ENCODE data around the gene DYSF. TPM values are rescaled to one million over a fixed set of nuclear protein-coding genes. Genes with fewer than 3 reads are reported as not detected.

DYSF gene
- 10 to 100 TPM in 3 of 4 donors, 1 to 10 TPM in 1; 4.2 to 26.6 (median 16.2) TPM for total RNA-seq

DNA sequence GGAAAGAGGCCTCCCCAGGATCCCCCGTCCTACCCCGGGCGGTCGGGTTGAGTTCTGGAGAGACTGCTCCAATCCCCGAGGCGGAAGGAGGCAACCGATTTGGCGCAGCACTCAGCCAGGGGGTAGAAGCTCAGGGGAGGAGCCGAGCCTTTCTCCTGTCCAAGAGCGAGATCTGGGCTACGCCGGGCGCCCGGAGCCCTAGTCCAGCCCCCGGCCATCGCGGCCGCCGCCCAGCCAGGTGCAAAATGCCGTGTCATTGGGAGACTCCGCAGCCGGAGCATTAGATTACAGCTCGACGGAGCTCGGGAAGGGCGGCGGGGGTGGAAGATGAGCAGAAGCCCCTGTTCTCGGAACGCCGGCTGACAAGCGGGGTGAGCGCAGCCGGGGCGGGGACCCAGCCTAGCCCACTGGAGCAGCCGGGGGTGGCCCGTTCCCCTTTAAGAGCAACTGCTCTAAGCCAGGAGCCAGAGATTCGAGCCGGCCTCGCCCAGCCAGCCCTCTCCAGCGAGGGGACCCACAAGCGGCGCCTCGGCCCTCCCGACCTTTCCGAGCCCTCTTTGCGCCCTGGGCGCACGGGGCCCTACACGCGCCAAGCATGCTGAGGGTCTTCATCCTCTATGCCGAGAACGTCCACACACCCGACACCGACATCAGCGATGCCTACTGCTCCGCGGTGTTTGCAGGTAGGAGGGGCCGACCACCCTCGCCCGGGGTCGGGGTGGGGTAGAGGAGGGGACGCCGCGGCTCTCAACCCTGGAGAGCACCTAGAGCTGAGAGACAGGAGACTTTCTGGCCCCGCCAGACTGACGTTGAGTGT lies at the start of gene DYSF:
Gene DYSF (plus strand): TSS at position 158 of the 817 bp plus-strand sequence.
- TF ChIP-seq, protein P1, sequence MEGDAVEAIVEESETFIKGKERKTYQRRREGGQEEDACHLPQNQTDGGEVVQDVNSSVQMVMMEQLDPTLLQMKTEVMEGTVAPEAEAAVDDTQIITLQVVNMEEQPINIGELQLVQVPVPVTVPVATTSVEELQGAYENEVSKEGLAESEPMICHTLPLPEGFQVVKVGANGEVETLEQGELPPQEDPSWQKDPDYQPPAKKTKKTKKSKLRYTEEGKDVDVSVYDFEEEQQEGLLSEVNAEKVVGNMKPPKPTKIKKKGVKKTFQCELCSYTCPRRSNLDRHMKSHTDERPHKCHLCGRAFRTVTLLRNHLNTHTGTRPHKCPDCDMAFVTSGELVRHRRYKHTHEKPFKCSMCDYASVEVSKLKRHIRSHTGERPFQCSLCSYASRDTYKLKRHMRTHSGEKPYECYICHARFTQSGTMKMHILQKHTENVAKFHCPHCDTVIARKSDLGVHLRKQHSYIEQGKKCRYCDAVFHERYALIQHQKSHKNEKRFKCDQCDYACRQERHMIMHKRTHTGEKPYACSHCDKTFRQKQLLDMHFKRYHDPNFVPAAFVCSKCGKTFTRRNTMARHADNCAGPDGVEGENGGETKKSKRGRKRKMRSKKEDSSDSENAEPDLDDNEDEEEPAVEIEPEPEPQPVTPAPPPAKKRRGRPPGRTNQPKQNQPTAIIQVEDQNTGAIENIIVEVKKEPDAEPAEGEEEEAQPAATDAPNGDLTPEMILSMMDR (IDR thresholded peaks at IDR 0.05; ENCODE audit: low read depth): no peak

DNA sequence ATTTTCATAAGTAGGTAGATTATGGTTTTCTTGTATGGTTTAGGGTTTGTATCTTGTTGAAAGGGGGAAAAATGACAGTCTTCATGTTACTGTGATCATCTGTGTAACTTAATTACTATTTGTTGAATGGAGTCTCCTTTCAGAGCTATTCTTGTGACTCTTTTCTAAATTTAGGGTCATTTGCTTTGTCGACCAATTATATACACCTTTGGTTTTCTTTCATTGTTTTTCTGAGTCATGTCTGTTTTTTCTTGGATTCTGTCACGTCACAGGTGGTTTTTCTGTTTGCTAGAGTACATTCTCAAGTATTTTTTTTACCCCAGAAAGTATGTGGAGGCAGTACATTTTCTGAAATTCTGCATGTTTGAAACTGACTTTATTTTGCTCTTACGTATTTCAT lies 43.8 kb upstream of the DYSF start:
- TF ChIP-seq, protein P1 (IDR thresholded peaks at IDR 0.05; ENCODE audit: low read depth): no peak

DNA sequence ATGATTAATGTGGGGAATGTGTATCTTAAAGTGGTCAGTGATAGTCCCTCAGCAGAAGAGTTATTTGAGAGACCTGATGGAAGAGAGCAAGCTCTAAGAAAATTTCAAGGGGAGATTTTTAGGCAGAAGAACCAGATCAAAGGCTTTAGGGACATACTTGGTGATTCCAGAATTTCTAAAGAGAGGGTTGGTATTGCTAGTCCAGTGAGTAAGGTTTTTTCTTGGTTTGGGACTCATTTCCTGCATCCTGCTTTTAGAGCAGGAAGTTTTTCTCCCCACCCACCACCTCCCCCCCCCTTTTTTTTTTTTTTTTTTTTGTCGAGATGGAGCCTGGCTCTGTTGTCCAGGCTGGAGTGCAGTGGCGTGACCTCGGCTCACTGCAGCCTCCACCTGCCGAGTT lies 42.7 kb upstream of the DYSF start:
- TF ChIP-seq, protein P1 (IDR thresholded peaks at IDR 0.05; ENCODE audit: low read depth): no peak

DNA sequence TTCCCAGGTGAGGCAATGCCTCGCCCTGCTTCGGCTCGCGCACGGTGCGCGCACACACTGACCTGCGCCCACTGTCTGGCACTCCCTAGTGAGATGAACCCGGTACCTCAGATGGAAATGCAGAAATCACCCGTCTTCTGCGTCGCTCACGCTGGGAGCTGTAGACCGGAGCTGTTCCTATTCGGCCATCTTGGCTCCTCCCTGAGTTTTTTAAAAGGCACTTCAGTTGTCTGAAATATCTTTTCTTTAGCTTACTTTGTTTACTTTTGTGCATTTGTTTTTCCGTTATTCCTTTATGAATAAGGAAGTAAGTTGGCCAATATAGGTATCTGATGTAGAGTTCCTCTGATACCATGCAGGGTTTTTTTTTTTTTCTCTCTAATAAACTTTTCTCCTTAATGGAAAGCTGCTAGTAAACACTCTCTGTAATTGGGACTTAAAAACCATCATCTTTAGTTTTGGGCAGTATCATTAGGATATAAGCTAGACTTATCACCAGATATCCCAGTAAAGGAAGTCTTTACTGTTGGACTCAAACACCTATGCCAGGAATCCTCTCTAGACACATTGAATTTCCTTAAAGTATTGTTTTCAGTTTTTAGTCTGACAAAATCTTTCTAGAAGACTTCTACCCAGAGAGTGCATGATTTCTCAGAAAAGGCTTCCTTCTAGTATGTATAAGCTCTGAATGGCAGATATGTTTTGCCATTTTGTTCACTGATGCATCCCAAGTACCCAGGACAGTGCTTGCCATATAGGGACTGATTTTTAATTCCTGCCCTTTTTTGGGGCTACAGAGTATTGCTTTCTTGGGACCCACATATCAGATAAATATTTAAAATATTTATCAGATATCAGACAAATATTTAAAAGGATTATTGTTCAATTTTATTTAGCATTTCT lies 35.8 kb upstream of the DYSF start:
- TF ChIP-seq, protein P1 (IDR thresholded peaks at IDR 0.05; ENCODE audit: low read depth): no peak

DNA sequence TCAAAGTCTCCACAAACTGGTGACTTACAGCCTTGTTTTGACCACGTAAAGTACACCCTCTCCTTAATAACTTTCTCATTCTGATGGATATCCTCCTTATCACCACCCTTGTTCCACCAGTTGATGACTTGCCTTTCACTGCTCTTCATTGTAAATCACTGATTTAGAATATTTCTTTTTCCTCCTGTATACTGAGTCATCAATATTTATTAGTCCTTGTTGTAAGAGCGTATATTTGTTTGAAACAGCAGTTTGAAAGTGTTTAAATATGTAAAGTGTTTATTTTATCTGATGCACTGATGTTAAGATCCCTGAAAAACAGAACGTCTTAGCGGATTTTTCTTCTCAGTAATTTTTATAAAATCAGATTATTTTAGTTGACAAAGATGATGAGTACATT lies 34.2 kb upstream of the DYSF start:
- TF ChIP-seq, protein P1 (IDR thresholded peaks at IDR 0.05; ENCODE audit: low read depth): no peak

DNA sequence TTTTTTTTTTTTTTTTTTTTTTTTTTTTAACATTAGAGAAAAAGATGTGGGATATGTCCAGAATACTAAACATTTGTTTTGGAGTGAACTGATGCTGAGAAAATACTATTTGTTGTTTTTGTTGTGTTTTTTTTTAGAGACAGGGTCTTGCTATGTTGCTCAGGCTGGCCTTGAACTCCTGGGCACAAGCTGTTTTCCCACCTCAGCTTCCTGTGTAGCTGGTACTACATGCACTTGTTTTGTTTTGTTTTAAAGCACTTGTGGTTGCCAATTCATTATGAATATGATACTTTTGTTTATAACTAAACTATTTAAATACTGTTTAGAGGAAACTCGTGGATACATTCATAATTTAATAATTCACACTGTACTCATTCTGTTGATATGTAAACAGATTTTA lies 33.4 kb upstream of the DYSF start:
- TF ChIP-seq, protein P1 (IDR thresholded peaks at IDR 0.05; ENCODE audit: low read depth): no peak

DNA sequence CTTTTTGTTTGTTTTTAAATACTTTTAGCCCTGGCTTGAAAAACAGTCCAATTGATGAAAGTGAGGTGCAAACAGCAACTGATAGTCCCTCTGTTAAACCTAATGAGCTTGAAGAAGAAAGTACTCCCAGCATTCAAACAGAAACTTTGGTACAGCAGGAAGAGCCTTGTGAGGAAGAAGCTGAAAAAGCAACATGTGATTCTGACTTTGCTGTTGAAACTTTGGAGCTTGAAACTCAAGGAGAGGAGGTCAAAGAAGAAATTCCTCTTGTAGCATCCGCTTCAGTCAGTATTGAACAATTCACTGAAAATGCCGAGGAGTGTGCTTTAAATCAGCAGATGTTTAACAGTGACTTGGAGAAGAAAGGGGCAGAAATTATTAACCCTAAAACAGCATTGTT lies 30.6 kb upstream of the DYSF start:
- TF ChIP-seq, protein P1 (IDR thresholded peaks at IDR 0.05; ENCODE audit: low read depth): no peak

Data from subcutaneous adipose tissue (tissue), 4 donors.